Measurements from ENCODE around the gene MRPS30. TPM values are rescaled to one million over a fixed set of nuclear protein-coding genes. Genes with fewer than 3 reads are reported as not detected.

MRPS30 gene
- total RNA-seq (10 to 100 TPM; 36.3 to 39.1 TPM), polyA plus RNA-seq (ENCODE audit: insufficient read length in 6 of 6) (10 to 100 TPM; 54.6 to 64.7 (median 57.9) TPM)
- long read RNA-seq, donor 1, transcript MRPS30-202 (5 exons, 1,678 nt): major isoform, 15 of 23 reads
- long read RNA-seq, donor 1, partial matches to known transcripts: 8 of 23 reads
- long read RNA-seq, donor 1, other reads (novel, unspliced or antisense): 0 of 23 reads
- long read RNA-seq, donor 2, transcript MRPS30-202 (5 exons, 1,678 nt): major isoform, 6 of 6 reads
- long read RNA-seq, donor 2, partial matches to known transcripts: 0 of 6 reads
- long read RNA-seq, donor 2, other reads (novel, unspliced or antisense): 0 of 6 reads
- long read RNA-seq, donor 3, transcript MRPS30-202 (5 exons, 1,678 nt): major isoform, 11 of 11 reads
- long read RNA-seq, donor 3, partial matches to known transcripts: 0 of 11 reads
- long read RNA-seq, donor 3, other reads (novel, unspliced or antisense): 0 of 11 reads
- long read RNA-seq, donor 4, transcript MRPS30-202 (5 exons, 1,678 nt): major isoform, 13 of 15 reads
- long read RNA-seq, donor 4, partial matches to known transcripts: 0 of 15 reads
- long read RNA-seq, donor 4, other reads (novel, unspliced or antisense): 2 of 15 reads
- long read RNA-seq, donor 5, transcript MRPS30-202 (5 exons, 1,678 nt): major isoform, 10 of 10 reads
- long read RNA-seq, donor 5, partial matches to known transcripts: 0 of 10 reads
- long read RNA-seq, donor 5, other reads (novel, unspliced or antisense): 0 of 10 reads
- long read RNA-seq, donor 6, transcript MRPS30-202 (5 exons, 1,678 nt): major isoform, 8 of 8 reads
- long read RNA-seq, donor 6, partial matches to known transcripts: 0 of 8 reads
- long read RNA-seq, donor 6, other reads (novel, unspliced or antisense): 0 of 8 reads
- long read RNA-seq, donor 7, transcript MRPS30-202 (5 exons, 1,678 nt): major isoform, 8 of 8 reads
- long read RNA-seq, donor 7, partial matches to known transcripts: 0 of 8 reads
- long read RNA-seq, donor 7, other reads (novel, unspliced or antisense): 0 of 8 reads
- long read RNA-seq, donor 8, transcript MRPS30-202 (5 exons, 1,678 nt): major isoform, 9 of 9 reads
- long read RNA-seq, donor 8, partial matches to known transcripts: 0 of 9 reads
- long read RNA-seq, donor 8, other reads (novel, unspliced or antisense): 0 of 9 reads
- long read RNA-seq, donor 9: 0 reads
- long read RNA-seq, donor 10, transcript MRPS30-202 (5 exons, 1,678 nt): major isoform, 17 of 21 reads
- long read RNA-seq, donor 10, partial matches to known transcripts: 0 of 21 reads
- long read RNA-seq, donor 10, other reads (novel, unspliced or antisense): 4 of 21 reads
- long read RNA-seq, donor 11, partial matches to known transcripts: 0 of 4 reads
- long read RNA-seq, donor 11, other reads (novel, unspliced or antisense): 0 of 4 reads
- long read RNA-seq, donor 12, transcript MRPS30-202 (5 exons, 1,678 nt): major isoform, 9 of 9 reads
- long read RNA-seq, donor 12, partial matches to known transcripts: 0 of 9 reads
- long read RNA-seq, donor 12, other reads (novel, unspliced or antisense): 0 of 9 reads

GRCh38 chr5:44808435-44809214 lies at the start of gene MRPS30:
Gene MRPS30 (plus strand): TSS chr5:44808947. CDS start chr5:44808963, 16 bp downstream.
- intact Hi-C loops (cut with DNase I): no loop called here
- H3K27ac ChIP-seq: peak within 1 kb of the TSS; percentile 73 to 90
- TF ChIP-seq CTCF (IDR thresholded peaks at IDR 0.05): peak in 1 of 2 donors; percentile 28
- no peaks in the 10 kb centered on the region for H3K27me3 ChIP-seq
- peaks cover 0 to 25% of the 10 kb centered on the region in 2 donors for H3K36me3 ChIP-seq
- peak within 1 kb of the TSS; percentile 73 to 90 for H3K4me3 ChIP-seq
- H3K4me1 ChIP-seq: peaks cover 12 to 26% of the 10 kb centered on the region in 2 donors
- peak; percentile 89 to 98 (median 94) for DNase-seq
- peak; percentile 99 for ATAC-seq
- H3K9me3 ChIP-seq: no peaks in the 10 kb centered on the region

GRCh38 chr5:44769200-44769876 lies 39.4 kb upstream of the MRPS30 start:
- Histone ChIP-seq H3K4me3 (no peak overlapping the region), H3K27ac (no peak overlapping the region), H3K9me3 (no peaks in the 10 kb centered on the region), H3K36me3 (no peaks in the 10 kb centered on the region), H3K27me3 (no peaks in the 10 kb centered on the region), H3K4me1 (no peaks in the 10 kb centered on the region)
- ATAC-seq (no peak), DNase-seq (no peak)
- TF ChIP-seq CTCF (IDR thresholded peaks at IDR 0.05): no peak
- intact Hi-C loops (cut with DNase I): loop anchor here in 1 of 2 donors (10.0 kb wide), 1 partner anchor 225 kb away; no protein-coding TSS in a partner anchor

- no peaks in the 10 kb centered on the region for H3K36me3 ChIP-seq
- TF ChIP-seq CTCF (IDR thresholded peaks at IDR 0.05): no peak
- ATAC-seq (no peak), DNase-seq (no peak)
- no peaks in the 10 kb centered on the region for H3K4me1 ChIP-seq
- H3K27me3 ChIP-seq: no peaks in the 10 kb centered on the region
- no peak overlapping the region for H3K4me3 ChIP-seq
- no peak overlapping the region for H3K27ac ChIP-seq
- intact Hi-C loops (cut with DNase I): loop anchor here in 1 of 2 donors (10.0 kb wide), 1 partner anchor 225 kb away; no protein-coding TSS in a partner anchor
- H3K9me3 ChIP-seq: no peaks in the 10 kb centered on the region
These were observed 38.9 kb upstream of the MRPS30 start for GRCh38 chr5:44769877-44770209.
